GM19099 (cell line): Measurements from ENCODE around the gene L2HGDH.

Experiments
- POLR2A ChIP-seq: IDR thresholded peaks from 3 replicates; pipeline ENCODE4 v1.6.1; 2011; ENCODE audit warnings: low read depth; ENCODE audit not compliant: insufficient read length; ENCODE audit errors: extremely low read depth

L2HGDH gene

DNA sequence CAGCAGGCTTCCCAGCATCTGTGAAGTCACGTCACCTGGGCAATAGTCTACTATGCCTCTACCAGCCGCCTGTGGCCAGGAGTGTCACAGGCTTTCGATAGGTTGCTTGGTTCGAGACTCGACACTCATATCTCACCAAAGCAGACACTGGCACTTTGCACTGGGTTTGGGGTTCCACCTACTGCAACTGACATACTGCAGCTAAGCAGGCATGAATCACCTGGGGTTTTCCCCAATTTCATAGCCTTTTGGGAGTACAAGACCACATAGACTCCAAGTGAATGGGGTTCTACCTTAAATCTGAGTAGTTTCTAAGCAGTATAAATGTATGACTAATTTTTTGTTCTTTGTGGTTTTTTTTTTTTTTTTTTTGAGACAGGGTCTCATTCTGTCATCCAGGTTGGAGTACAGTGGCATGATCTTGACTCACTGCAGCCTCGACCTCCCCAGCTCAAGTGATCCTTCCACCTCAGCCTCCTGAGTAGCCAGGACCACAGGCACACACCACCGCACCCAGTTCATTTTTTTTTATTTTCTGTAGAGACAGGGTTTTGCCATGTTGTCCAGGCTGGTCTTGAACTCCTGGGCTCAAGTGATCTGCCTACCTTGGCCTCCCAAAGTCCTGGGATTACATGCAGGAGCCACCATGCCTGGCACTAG, 32.2 kb upstream of the L2HGDH start:
- no peak for TF ChIP-seq POLR2A

DNA sequence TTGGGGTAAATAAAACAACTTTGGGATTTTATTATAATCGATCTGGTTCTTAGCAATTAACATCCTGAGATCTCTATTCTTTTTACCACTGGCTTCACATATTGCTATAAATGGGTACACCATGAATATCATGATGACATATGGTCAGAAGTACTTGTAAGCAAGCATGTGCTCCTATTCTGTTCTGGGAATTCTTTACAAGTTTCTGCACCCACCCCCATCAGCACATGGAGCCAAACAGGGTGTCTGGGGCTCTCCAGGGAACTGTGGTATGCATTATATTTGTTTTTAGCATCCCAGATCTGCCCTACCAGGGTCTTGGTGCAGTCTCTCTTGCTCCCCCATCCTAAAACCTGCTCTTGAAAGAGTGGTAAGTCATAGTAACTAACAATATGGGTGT, 31.4 kb upstream of the L2HGDH start:
- no peak for TF ChIP-seq POLR2A

DNA sequence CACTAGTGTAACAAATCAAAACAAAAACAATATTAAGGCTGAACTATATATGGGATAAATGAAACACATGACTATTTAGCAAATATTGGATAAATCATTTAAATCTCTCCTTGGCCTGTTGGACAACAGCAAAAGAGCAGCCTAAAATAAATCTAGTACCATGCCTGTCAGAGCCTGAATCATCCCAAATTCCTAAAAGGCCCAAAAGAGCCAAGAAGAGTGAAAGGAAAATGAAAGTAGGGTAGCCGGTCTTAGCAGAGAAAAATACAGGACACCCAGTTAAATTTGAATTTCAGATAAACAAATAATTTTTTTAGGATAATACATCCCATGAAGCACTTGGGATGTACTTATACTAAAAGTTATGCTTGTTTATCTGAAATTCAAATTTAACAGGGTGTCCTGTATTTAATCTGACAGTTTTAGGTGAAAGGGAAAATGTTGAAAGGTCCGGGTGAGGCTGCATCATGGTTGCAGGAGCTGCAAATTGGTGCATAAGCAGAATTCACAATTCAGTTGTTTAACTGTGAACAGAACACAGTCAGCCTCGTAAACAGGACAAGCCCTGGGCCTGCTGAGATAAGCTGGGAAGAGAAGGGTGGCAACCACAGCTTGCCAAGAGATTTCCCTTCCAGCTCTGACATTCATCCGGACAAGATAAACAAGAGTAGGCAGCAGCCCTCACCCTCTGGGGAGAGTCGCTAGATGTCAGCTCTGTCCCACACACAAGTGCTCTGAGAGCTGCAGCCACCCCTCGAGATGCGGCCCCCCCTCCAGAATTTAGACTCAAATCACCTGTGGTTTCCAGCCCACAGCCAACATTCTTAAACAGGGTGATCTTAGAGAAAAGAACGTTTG, 30.4 kb upstream of the L2HGDH start:
- no peak for TF ChIP-seq POLR2A

DNA sequence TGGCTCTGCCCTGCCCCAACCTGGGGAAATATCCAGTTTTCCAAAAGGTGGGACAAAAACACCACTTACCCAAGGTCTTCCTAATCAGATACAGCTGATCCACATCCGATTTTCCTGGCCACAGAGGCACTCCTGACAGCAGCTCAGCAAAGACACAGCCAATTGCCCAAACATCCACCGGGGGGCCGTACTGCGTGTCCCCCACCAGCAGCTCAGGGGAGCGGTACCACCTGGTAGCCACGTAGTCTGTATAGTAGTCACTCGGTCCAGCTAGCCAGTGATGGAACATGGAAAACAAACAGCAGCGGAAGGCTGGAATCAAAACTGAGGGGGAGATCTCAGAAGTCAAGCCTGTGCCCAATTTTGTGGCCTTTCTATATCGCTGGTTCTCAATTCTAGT, 28.9 kb upstream of the L2HGDH start:
- no peak for TF ChIP-seq POLR2A

DNA sequence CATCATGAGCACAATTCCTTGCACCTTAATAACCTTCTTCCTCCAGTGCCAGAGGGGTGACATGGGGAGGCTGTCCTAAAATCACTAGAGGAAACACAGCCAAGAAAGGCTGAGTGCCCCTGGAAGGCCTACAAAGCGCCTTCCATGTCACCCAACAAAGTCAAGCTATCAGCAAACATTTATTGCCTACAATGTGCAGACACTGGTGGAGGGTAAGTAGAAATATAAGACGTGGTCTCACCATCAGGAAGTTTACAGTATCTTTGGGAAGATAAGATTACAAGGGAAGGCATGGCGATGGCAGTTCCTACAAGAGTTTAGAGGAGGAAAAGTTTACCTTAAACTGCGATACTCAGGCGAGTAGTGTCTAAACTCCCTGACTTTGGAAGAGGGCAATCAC, 28.0 kb upstream of the L2HGDH start:
- no peak for TF ChIP-seq POLR2A

DNA sequence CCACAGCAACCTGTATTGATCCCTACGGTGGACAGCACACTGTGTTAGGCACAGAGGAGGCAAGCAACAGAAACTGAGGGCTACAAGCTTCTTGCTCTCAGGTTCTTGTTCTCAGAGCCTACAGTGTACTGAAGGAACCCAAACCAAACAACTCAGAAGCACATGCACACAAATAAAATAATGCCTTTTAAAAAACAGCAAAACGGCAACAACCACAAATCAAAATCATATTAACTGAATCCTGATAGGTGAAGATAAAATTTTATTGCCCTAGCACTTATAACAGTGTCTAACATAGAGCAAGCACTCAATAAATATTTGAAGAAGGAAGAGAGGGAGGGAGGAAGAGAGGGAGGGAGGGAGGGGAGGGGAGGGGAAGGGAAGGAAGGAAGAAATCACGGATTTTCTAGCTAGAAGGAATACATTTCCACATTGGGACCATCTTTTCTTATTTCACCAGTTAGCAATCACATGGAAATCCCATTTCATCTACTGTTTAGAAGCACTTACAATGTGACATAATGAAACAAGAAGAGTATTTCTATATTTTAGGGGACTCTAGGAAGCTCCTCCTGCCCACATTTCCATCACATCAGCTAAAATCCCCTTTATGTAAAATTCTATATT, 27.3 kb upstream of the L2HGDH start:
- TF ChIP-seq POLR2A = no peak

DNA sequence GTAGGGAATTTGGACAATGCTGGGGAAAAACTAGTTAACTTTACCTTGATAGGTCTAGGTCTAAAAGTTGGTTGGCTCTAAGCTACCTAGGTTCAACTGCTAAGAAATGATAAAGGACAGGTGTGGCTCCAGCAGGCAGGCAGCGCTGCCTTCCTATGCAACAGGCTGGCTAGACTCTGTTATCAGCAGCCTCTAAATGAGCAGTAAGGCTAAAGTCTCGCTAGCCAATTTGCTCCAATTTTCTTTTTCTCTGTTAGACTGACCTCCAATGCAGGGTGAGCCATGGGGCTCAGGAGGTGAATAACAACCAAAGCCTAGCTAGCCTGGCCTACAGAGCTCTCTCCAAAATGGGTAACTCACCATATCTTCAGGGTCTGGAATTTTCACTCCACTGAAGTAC, 26.6 kb upstream of the L2HGDH start:
- no peak for TF ChIP-seq POLR2A

DNA sequence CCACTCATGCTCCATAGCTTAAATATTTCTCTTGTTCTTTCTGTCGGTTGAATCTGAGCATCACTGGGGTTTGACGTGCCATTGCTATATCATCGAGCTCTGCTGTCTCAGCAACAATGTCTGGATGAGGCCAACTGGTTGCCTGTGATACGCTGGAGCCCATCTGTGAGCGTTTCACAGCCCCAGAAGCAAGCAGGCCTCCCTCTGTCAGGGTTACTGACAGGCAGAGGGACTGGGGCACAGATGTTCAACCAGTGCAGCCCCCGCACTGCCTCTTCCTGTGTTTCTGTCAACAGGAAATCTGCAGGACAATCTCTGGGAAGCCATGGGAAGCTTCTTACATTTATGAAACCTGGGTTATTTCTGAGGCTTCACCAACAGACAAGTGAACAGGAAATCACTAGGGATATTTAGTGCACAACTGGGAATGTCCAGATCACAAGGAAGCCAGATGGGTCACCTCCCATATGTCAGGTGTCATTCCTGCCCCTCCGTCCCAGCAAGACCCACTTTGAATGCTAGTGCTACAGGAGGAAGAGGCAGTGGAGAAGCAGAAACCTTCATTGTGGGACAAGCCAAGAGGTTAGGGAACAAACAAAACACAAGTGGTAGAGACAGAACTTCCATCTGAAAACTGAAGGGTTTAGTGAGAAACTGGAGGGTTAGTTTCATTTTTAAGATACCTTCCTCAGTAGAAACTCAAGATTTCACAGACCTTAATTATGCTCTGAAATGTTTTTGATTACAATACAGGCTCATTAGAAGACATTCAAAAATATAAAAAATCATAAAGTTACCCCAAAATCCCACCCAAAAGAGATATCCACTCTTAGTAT, 24.2 kb upstream of the L2HGDH start:
- no peak for TF ChIP-seq POLR2A

DNA sequence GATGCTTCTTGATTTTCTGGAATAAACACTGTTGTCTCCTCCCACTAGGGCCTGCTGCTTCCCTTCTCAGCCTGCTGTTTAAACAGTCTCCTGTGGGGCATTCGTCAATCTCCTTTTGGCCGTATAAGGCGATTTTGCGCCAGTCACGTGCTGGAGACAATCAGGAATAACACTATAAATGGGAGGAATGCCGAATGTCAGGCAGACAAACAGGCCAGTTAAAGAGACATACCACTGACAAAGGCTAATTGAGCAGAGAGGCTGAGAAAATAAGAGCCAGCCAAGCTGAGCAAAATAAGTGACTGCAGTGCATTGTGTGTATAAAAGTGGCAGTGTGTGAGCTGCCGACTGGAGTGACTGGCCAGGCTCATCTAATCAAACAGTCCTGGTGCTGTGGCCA, 23.4 kb upstream of the L2HGDH start:
- TF ChIP-seq POLR2A = no peak

DNA sequence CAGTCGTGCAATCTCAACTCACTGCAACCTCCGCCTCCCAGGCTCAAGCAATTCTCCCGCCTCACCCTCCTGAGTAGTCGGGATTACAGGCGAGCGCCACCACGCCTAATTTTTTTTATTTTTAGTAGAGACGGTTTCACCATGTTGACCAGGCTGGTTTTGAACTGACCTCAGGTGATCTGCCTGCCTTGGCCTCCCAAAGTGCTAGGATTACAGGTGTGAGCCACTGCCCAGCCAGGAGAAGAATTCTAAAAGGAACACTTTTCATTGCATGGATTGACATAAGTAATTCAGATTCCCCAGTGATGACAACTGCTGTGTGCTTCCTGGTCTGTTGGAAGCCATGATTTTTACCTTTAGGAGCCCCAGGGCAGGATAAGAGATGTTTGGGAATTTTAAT, 22.2 kb upstream of the L2HGDH start:
- TF ChIP-seq POLR2A = no peak

DNA sequence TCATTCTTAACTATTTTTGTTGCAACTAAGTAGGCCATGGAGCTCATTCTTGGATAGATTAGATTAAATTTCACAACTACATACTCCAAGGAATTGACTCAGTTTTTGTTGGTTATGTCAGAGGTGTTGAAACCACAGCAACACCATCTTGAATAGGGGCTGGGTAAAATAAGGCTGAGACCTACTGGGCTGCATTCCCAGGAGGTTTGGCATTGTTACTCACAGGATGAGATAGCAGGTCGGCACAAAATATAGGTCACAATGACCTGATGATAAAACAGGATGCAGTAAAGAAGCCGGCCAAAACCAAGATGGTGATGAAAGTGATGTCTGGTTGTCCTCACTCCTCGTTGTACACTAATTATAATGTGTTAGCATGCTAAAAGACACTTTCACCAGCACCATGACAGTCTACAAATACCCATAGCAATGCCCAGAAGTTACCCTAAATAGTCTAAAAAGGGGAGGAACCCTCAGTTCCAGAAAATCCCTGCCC, 21.0 kb upstream of the L2HGDH start:
- no peak for TF ChIP-seq POLR2A

DNA sequence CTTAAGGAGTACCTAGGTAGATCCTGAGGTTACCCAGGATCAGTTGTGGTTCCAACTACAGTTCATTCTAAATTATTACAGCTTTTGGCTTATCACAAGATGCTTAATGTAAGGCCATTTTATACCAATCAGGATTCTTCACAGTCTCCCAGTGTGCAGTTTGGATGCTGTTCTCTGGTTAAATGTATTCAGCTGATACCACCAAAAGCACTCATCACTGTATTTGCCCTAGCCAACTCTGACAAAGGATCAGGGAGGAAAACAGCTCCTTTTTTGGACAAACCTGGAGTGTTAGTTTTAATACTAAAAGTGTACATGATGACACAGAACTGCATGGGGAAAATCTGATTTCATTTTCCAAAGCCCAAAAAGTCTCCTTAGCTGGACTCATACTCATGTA, 19.6 kb upstream of the L2HGDH start:
- TF ChIP-seq POLR2A = no peak

DNA sequence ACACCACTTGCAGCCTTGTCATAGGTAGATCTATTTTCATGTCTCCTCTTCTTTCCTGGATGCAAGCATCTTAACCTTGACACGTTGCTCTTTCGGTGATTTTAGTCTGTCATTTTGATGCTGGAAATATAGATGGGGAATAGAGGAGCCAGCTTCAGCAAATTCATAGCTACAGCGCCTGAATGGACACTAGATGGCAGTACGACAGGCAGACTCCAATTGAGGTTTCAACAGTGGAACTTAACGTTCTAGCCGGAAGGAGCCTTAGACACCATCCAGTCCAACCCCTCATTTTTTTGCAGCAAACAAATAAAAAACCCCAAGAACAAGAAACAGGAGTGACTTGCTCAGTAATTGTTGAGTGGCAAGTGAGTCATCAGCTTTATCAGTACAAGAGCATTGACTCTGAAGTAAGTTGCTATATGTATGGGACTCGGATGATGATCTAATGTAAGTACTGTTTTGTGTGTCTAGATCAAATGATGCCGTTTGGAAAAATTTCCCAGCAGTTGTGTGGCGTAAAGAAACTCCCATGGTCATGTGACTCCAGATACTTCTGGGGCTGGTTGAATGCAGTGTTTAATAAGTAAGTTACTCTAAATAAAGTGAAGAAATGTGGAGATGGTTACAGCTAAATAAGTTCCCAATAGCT, 9.1 kb upstream of the L2HGDH start:
- TF ChIP-seq POLR2A = no peak

DNA sequence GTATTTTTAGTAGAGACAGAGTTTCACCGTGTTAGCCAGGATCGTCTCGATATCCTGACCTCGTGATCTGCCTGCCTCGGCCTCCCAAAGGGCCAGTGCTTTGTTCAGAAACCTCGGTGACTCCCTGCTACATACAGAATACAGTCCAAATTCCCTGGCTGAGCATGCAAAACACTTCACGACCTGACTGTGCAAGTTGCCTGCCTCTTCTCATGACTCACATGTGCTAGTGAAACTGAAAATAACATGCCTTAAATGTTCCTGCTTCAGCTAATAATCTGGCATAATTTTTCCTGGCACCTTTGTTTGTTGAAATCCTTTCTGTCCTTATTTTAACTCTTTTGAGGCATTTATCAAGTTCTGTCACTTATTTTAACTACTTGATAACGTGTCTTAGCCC, 8.3 kb upstream of the L2HGDH start:
- TF ChIP-seq POLR2A = no peak

DNA sequence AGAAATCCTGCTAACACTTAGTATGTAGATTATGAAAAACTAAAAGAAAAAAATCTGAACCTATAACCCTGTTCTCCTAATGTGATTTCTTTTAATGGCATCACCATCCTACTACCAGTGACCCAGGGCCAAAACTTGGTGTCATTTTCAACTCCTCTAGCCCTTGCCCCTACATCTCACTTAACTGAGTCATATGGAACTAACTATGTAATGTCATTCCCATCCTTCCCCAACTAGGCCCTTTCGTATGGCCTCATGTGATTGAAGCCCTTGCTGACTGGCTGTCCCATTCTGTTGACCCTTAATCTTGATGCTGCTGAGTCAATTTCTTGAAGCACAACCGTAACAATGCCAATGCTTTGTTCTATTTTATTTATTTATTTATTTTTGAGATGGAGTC, 7.7 kb upstream of the L2HGDH start:
- no peak for TF ChIP-seq POLR2A

DNA sequence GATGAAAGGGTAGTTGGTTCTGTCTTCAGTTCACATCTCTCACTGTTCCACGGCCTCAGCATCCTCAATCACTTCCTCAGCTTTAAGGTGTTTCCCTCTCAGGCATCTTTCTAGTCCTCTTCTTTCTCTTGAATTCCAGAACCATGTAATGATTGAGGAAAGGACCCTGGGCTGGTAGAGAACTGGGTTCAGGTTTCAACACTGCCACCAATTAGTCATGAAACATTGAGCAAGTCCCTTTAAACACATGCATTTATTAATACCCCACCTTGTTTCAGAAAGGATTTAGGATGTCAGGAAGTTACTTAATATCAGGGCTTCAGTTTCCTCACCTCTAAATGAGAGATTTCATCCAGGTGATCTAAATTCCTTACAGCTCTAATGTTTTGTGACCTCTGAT, 7.3 kb upstream of the L2HGDH start:
- no peak for TF ChIP-seq POLR2A
